SK-N-MC (cell line): ENCODE data around the gene BICD2.

ENCODE experiments used
- EZH2 ChIP-seq: fragments of 200-600 bp; sonication (generic); IDR thresholded peaks from one replicate; pipeline ENCODE4 v1.6.1; 2017; ENCODE audit warnings: antibody characterized with exemption
- POLR2AphosphoS5 ChIP-seq: IDR thresholded peaks from 2 replicates; pipeline ENCODE4 v1.6.1; 2012; ENCODE audit warnings: mild to moderate bottlenecking, low read depth, low read length, borderline replicate concordance

GRCh38 chr9:92721548-92721947 is 43.1 kb downstream of the BICD2 start:
- TF ChIP-seq EZH2 = no peak
- no peak for TF ChIP-seq POLR2AphosphoS5
